Suppressor macrophage treated with lipopolysaccharide for 4 hours (primary cell): Measurements from ENCODE around the gene SLTM.
"Not testable (repeated sequence)": the region's sequence is repeated elsewhere in the genome, so short reads cannot be mapped to it uniquely, and the experiment has no call there.

Experiments
- DNase-seq: peaks from one replicate; pipeline ENCODE4 v3.0.0-alpha.2; 2020

Gene SLTM

GRCh38 chr15:58924327-58924726, 9.2 kb downstream of the SLTM start:
- peak; percentile 44 for DNase-seq

DNA sequence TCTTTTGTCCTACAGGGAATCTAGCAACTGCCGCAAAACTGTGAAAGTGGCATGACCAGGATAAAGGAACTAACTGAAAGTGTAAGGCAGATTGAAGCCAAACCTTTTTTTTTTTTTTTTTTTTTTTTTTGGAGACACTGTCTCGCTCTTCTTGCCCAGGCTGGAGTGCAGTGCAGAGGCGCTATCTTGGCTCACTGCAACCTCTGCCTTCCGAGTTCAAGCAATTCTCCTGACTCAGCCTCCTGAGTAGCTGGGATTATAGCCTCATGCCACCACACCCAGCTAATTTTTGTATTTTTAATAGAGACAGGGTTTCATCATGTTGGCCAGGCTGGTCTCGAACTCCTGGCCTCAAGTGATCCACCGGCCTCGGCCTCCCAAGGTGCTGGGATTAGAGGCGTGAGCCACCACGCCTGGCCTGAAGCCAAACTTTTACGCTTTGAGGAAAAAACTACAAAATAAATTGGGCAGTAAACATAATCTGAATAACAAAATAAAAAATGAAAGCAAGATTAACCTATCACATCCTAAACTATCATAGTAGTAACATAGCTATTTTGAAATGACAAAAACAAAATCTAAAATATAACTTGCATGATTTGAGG, 9.7 kb downstream of the SLTM start:
- DNase-seq, result no peak

DNA sequence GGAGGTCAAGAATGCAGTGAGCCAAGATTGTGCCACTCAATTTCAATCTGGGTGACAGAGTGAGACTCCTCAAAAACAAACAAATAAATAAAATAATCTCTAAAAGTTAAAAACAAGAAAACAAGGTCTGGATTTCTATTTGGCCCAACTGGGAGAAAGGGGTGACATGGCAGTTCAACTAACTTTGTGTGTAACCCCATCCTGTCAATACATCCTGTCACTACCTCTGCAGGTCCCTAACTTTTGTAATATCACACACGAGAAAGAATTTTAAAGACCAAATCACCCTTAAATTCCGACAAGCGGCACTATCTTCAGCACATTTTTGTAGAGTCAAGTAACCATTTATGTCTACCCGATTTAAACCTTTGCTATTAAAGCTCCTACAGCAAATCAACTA, 10.2 kb downstream of the SLTM start:
- no peak for DNase-seq

DNA sequence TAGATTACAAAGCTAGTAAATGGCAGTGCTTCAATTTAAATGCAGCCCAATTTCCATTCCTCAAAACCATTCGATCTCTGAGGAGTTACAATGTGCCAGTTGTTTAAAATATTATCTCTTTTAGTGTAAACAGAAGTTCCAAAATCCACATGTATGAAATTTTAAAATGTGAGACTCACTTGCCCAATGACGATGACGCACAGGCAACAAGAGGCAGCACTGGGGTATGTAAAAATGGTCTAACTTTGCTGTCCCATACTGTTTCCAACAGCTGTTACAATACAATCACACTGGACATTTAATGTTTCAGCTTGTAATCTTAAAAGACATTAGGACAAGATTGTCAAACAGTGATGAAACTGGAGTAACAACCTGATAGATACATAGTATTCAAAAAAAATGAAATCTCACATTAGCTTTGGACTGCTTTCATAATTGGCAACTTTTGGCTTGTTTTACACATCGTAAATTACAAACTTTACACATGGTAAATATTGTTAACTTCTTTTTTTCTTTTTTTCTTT, 12.2 kb downstream of the SLTM start:
- DNase-seq, result no peak

- DNase-seq, result not testable (repeated sequence)
These were observed 13.0 kb downstream of the SLTM start for GRCh38 chr15:58920447-58920846.

- no peak for DNase-seq
These were observed 14.2 kb downstream of the SLTM start for GRCh38 chr15:58919232-58919631.

DNA sequence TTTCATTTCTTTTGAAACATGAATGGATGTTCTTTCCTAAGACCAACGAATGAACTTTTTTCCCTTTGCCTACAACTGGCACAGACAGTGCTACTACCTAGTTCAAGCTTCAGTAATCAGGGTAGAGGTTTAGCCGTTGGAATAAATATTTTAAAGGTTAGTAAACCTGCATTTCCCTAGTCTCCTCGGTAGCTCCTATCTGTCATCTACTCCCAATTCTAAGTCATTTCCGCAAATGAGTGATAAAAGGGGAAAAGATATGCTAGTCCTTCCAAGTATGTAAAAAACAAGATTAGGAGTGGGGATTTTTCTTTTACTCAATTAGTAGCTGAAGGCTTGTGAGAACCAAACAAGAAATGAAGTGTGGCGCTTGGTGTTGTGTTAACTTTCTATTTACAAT, 15.2 kb downstream of the SLTM start:
- no peak for DNase-seq

GRCh38 chr15:58917613-58918129, 15.8 kb downstream of the SLTM start:
- not testable (repeated sequence) for DNase-seq

- DNase-seq, result no peak
These were observed 16.5 kb downstream of the SLTM start for GRCh38 chr15:58916962-58917361.

DNA sequence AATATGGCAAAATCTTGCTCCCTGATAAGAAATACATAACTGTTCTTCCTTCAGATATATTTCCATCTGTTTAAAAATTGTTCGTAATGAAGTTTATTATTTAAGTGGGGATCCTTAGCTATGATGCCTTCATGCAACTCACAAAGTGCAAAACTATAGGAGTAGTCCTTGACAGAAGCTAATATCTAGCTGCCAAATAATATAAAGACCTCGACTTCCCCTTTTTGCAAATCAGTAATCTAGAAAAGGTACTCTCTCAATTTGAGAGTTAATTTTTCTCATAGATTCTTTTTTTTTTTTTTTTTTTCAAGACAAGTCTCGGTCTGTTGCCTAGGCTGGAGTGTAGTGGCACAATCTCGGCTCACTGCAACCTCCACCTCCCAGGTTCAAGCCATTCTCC, 23.0 kb downstream of the SLTM start:
- no peak for DNase-seq

GRCh38 chr15:58909616-58910015, 23.9 kb downstream of the SLTM start:
- DNase-seq, result no peak

GRCh38 chr15:58908550-58909309, 24.7 kb downstream of the SLTM start:
- no peak for DNase-seq

- no peak for DNase-seq
These were observed 32.8 kb downstream of the SLTM start for GRCh38 chr15:58900631-58901030.

DNA sequence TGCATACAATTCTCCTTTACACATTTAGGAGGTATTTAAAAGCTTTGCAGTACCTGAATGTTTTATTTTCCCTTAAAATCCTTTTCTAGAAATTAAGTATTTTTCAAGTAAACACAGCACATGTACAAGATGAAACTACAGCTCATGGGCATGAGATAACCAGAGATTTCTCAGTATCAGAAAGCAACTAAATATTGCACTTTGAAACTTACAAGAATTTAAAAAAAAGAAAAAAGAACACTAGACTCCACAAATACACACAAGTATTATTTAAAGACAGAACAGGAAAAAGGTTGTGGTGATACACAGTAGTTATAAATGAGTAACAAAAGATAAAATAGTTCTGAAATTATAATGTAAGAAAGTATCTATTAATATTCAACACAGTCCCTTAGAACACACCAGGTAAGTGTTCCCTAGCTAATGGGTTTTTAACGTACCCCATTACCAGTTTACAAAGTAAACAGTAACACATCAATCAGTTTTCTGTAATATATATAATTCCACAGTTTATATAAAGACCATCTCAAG, 35.3 kb downstream of the SLTM start:
- no peak for DNase-seq

GRCh38 chr15:58889363-58889762, 44.1 kb downstream of the SLTM start:
- no peak for DNase-seq

GRCh38 chr15:58886921-58887320, 46.6 kb downstream of the SLTM start:
- no peak for DNase-seq

GRCh38 chr15:58883926-58884325, 49.6 kb downstream of the SLTM start:
- DNase-seq, result peak; percentile 10

GRCh38 chr15:58882243-58882642, 51.2 kb downstream of the SLTM start:
- no peak for DNase-seq

DNA sequence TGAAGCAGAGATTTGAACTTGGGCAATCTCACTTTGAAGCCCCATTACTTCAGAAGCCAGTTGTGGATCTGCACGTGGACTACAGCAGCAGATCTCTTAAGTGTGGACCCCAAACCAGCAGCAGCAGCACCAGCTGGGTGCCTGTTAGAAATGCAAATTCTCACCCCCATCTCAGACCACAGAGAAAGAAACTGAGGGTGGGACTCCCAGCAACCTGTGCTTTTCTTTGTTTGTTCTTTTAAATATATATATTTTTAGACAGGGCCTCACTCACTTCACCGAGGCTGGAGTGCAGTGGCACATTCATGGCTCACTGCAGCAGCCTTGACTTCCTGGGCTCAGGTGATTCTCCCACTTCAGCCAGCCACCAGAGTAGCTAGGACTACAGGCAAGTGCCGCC, 53.2 kb downstream of the SLTM start:
- DNase-seq, result no peak

GRCh38 chr15:58877999-58878825, 55.3 kb downstream of the SLTM start:
- DNase-seq, result no peak

DNA sequence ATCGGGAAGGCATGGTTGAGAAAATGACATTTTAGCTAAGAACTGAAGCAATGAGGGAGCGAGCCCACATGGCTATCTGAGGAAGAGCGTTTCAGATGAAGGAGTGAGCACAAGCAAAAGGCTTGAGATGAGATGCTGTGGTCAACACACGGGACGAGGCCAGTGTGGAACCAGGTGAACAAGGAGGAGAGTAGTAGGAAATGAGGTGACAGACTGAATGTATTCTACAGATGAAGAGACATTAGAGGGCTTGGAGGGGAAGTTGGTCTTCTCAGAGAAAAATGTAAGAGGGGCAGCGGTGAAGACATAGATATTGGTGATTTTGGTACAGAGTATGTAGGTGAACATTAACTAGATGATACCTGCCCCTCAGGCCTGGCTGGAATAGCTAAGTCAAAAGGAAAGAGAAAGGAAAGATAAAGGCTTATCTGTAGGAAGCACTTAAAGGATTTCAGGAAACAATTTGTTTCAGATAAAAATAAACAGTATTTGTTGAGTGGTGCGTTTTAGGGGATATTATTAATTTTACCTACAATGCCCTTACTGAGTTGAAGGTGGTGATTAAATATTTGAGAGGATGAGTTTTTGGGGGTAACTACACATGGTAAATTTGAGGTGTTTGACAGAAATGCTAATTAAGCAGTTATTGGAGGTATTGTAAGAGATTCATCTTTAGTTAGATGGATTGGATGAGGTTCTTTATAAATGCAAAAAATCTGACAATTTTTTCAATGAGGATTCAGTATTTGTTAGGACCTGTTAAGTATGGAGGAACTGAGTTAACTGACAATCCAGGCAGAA, 57.0 kb downstream of the SLTM start:
- DNase-seq, result no peak

DNA sequence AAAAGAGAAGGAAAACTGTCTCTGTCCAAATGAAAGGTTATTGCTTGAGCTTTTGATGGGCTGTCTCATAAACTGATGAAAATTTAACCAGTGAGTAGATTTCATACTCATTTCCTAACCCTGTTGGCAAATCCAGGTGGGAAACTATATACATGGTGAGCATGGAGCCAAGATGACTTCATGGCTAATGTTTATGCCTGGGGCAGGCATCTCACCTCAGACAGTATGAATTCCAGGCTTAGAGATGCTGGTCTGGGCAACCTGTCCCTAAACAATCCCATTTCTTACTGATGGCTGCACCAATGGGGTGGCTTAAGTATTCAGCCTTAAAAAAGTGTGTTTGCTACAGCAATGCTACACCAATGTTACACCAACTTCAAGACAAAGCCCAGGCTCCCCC, 58.1 kb downstream of the SLTM start:
- no peak for DNase-seq
